Neural cell (in vitro differentiated cells): ENCODE results near the gene IGF2BP2. TPM values are rescaled to one million over a fixed set of nuclear protein-coding genes. Genes with fewer than 3 reads are reported as not detected.

Experiments
- H2AFZ ChIP-seq: fragments of 200-600, 300-800 bp; sonication (generic), shearing (Covaris generic); 2 replicates; pipeline ENCODE4 v1.6.0; 2014; ENCODE audit warnings: low read depth, mild to moderate bottlenecking, antibody characterized with exemption, low read length, moderate library complexity
- H3F3A ChIP-seq: fragments of 200-600 bp; shearing (Covaris generic); 2 replicates; pipeline ENCODE4 v1.6.1; 2016; ENCODE audit warnings: mild to moderate bottlenecking, moderate library complexity, mixed read lengths, antibody characterized with exemption, low read length; ENCODE audit not compliant: insufficient read depth, poor library complexity, severe bottlenecking
- H3K27ac ChIP-seq: fragments of 200-600, 300-800 bp; sonication (generic), shearing (Covaris generic); 2 replicates; pipeline ENCODE4 v1.5.1; 2014; ENCODE audit warnings: mild to moderate bottlenecking, low read length, moderate library complexity
- H3K27me3 ChIP-seq: fragments of 300-800, 200-600 bp; sonication (generic), shearing (Covaris generic); 2 replicates; pipeline ENCODE4 v1.6.0; 2014; ENCODE audit warnings: mild to moderate bottlenecking, low read depth, low read length, moderate library complexity; ENCODE audit not compliant: insufficient read depth
- H3K36me3 ChIP-seq: fragments of 300-800, 200-600 bp; sonication (generic), shearing (Covaris generic); 2 replicates; pipeline ENCODE4 v1.5.1; 2014; ENCODE audit warnings: mild to moderate bottlenecking, antibody characterized with exemption, low read length, moderate library complexity; ENCODE audit not compliant: insufficient read depth
- H3K4me2 ChIP-seq: fragments of 300-800, 200-600 bp; sonication (generic), shearing (Covaris generic); 2 replicates; pipeline ENCODE4 v1.6.0; 2014; ENCODE audit warnings: mild to moderate bottlenecking, low read length
- H3K4me3 ChIP-seq: fragments of 300-800, 200-600 bp; sonication (generic), shearing (Covaris generic); 2 replicates; pipeline ENCODE4 v1.5.1; 2014; ENCODE audit warnings: mild to moderate bottlenecking, low read length, moderate library complexity
- H3K79me2 ChIP-seq: fragments of 200-600 bp; shearing (Covaris generic); replicated peaks from 2 replicates; pipeline ENCODE4 v1.6.0; 2014; ENCODE audit warnings: mild to moderate bottlenecking, low read length, moderate library complexity; ENCODE audit not compliant: insufficient read depth
- H3K9ac ChIP-seq: fragments of 300-800, 200-600 bp; sonication (generic), shearing (Covaris generic); 2 replicates; pipeline ENCODE4 v1.6.1; 2016; ENCODE audit warnings: mild to moderate bottlenecking, low read length, mixed read lengths
- H3K9me2 ChIP-seq: fragments of 200-600 bp; shearing (Covaris generic); 2 replicates; pipeline ENCODE4 v1.6.1; 2016; ENCODE audit warnings: mild to moderate bottlenecking, low read length, mixed read lengths; ENCODE audit not compliant: insufficient read depth
- H3K9me3 ChIP-seq: fragments of 200-600, 300-800 bp; sonication (generic), shearing (Covaris generic); 2 replicates; pipeline ENCODE4 v1.6.1; 2016; ENCODE audit warnings: mild to moderate bottlenecking, mixed run types, low read length, moderate library complexity, mixed read lengths
- H4K20me1 ChIP-seq: fragments of 200-600 bp; shearing (Covaris generic); 2 replicates; pipeline ENCODE4 v1.6.1; 2016; ENCODE audit warnings: mild to moderate bottlenecking, mixed run types; ENCODE audit not compliant: insufficient read depth
- EP300 ChIP-seq: fragments of 450-650 bp; conservative IDR thresholded peaks from 2 replicates; pipeline ENCODE4 v1.6.1; 2014; ENCODE audit warnings: antibody characterized with exemption, mild to moderate bottlenecking, moderate library complexity; ENCODE audit not compliant: poor library complexity, severe bottlenecking
- EZH2 ChIP-seq: fragments of 200-600, 300-800 bp; shearing (Covaris generic), sonication (generic); IDR thresholded peaks from 2 replicates; pipeline ENCODE4 v1.6.1; 2014; ENCODE audit warnings: antibody characterized with exemption, low read length, borderline replicate concordance, mild to moderate bottlenecking; ENCODE audit not compliant: insufficient read depth, poor library complexity, severe bottlenecking
- MXI1 ChIP-seq: fragments of 450-650 bp; conservative IDR thresholded peaks from 2 replicates; pipeline ENCODE4 v1.6.1; 2014; ENCODE audit warnings: antibody characterized with exemption, mild to moderate bottlenecking; ENCODE audit not compliant: poor library complexity, severe bottlenecking
- RAD21 ChIP-seq: fragments of 450-650 bp; conservative IDR thresholded peaks from 2 replicates; pipeline ENCODE4 v1.6.1; 2014; ENCODE audit warnings: antibody characterized with exemption, mild to moderate bottlenecking, moderate library complexity
- SMC3 ChIP-seq: fragments of 450-650 bp; conservative IDR thresholded peaks from 2 replicates; pipeline ENCODE4 v1.6.1; 2014; ENCODE audit warnings: antibody characterized with exemption, mild to moderate bottlenecking, moderate library complexity; ENCODE audit not compliant: poor library complexity
- TAF1 ChIP-seq: IDR thresholded peaks from 2 replicates; pipeline ENCODE4 v1.6.1; 2012; ENCODE audit warnings: low read depth
- polyA plus RNA-seq: library from polyadenylated mRNA; depleted of rRNA; stranded (reverse); fragments of >200 nt; gene quantifications from 2 replicates; pipeline ENCODE4 v1.2.3, GENCODE V29; 2014
- TF ChIP-seq, protein P1 (sequence below): fragments of 450-650 bp; IDR thresholded peaks from 2 replicates; pipeline ENCODE4 v1.5.1; 2014; ENCODE audit warnings: antibody characterized with exemption, mild to moderate bottlenecking, moderate library complexity; ENCODE audit not compliant: poor library complexity, severe bottlenecking
- TF ChIP-seq, protein P2 (sequence below): IDR thresholded peaks from 2 replicates; pipeline ENCODE4 v1.6.1; 2012; ENCODE audit warnings: borderline replicate concordance

Gene IGF2BP2
- polyA plus RNA-seq, 1 donor from 2014 or later, result 46.6 TPM

DNA sequence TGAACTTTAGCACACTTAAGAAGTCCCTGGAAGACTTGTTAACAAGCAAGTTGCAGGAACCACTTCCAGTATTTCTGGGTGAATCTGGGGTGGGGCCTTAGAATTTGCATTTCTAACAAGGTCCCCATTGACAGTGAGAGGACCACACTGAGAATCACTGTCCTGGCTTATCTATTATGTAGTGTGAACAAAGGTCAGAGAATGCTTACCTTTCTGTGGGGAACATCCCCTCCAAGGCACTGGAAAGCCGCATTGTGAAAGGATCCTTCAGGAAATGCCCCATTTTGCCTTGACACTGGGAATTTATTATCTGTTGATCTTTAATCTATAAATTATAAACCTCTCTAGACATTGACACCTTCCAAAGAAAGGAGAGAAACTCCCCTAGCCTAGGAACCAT lies 74.8 kb downstream of the IGF2BP2 start:
- H3K4me3 ChIP-seq, result no peak overlapping the region
- TF ChIP-seq TAF1, result no peak
- TF ChIP-seq SMC3, result no peak
- TF ChIP-seq EP300, result no peak
- TF ChIP-seq, protein P1, sequence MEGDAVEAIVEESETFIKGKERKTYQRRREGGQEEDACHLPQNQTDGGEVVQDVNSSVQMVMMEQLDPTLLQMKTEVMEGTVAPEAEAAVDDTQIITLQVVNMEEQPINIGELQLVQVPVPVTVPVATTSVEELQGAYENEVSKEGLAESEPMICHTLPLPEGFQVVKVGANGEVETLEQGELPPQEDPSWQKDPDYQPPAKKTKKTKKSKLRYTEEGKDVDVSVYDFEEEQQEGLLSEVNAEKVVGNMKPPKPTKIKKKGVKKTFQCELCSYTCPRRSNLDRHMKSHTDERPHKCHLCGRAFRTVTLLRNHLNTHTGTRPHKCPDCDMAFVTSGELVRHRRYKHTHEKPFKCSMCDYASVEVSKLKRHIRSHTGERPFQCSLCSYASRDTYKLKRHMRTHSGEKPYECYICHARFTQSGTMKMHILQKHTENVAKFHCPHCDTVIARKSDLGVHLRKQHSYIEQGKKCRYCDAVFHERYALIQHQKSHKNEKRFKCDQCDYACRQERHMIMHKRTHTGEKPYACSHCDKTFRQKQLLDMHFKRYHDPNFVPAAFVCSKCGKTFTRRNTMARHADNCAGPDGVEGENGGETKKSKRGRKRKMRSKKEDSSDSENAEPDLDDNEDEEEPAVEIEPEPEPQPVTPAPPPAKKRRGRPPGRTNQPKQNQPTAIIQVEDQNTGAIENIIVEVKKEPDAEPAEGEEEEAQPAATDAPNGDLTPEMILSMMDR, result no peak
- no peak for TF ChIP-seq RAD21
- no peaks in the 10 kb centered on the region for H3F3A ChIP-seq
- H3K9me2 ChIP-seq, result no peaks in the 10 kb centered on the region
- no peaks in the 10 kb centered on the region for H3K27me3 ChIP-seq
- peaks cover 62% of the 10 kb centered on the region for H3K79me2 ChIP-seq
- no peaks in the 10 kb centered on the region for H3K9me3 ChIP-seq
- no peak overlapping the region for H3K9ac ChIP-seq
- no peak overlapping the region for H3K4me2 ChIP-seq
- no peak overlapping the region for H3K27ac ChIP-seq
- H3K36me3 ChIP-seq, result no peaks in the 10 kb centered on the region
- H2AFZ ChIP-seq, result no peak overlapping the region
- H4K20me1 ChIP-seq, result peaks cover 17% of the 10 kb centered on the region

DNA sequence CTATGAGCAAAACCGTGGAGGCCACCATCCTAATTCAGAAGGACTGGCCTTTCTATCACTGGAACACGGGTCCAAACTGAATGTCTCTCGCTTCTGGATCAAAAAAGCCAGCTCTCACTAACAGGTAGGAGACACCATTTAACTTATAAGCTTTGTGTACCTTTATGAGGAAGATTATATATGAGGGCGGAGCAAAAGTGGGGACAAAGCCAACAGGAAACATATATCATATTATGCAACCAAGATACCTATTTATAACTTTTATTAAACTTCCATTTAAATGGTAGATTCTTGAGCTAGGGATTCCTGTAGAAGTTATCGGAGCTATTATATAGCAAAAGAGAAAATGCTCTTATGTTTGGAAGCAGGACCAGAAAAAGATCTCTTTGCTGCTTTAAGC lies 78.4 kb downstream of the IGF2BP2 start:
- Histone ChIP-seq H3K4me3 (no peak overlapping the region), H3K27me3 (no peaks in the 10 kb centered on the region), H3K79me2 (peaks cover 67% of the 10 kb centered on the region), H3K9ac (no peak overlapping the region), H3K9me3 (no peaks in the 10 kb centered on the region), H2AFZ (no peak overlapping the region), H4K20me1 (peaks cover 19% of the 10 kb centered on the region), H3F3A (no peaks in the 10 kb centered on the region), H3K36me3 (no peaks in the 10 kb centered on the region), H3K27ac (no peak overlapping the region), H3K9me2 (no peaks in the 10 kb centered on the region), H3K4me2 (no peak overlapping the region)
- TF ChIP-seq, protein P2, sequence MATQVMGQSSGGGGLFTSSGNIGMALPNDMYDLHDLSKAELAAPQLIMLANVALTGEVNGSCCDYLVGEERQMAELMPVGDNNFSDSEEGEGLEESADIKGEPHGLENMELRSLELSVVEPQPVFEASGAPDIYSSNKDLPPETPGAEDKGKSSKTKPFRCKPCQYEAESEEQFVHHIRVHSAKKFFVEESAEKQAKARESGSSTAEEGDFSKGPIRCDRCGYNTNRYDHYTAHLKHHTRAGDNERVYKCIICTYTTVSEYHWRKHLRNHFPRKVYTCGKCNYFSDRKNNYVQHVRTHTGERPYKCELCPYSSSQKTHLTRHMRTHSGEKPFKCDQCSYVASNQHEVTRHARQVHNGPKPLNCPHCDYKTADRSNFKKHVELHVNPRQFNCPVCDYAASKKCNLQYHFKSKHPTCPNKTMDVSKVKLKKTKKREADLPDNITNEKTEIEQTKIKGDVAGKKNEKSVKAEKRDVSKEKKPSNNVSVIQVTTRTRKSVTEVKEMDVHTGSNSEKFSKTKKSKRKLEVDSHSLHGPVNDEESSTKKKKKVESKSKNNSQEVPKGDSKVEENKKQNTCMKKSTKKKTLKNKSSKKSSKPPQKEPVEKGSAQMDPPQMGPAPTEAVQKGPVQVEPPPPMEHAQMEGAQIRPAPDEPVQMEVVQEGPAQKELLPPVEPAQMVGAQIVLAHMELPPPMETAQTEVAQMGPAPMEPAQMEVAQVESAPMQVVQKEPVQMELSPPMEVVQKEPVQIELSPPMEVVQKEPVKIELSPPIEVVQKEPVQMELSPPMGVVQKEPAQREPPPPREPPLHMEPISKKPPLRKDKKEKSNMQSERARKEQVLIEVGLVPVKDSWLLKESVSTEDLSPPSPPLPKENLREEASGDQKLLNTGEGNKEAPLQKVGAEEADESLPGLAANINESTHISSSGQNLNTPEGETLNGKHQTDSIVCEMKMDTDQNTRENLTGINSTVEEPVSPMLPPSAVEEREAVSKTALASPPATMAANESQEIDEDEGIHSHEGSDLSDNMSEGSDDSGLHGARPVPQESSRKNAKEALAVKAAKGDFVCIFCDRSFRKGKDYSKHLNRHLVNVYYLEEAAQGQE, result no peak
- TF ChIP-seq TAF1 (no peak), MXI1 (no peak), EZH2 (no peak), SMC3 (no peak)
